ENCODE measurements around the gene BRCC3. TPM values are rescaled to one million over a fixed set of nuclear protein-coding genes. Genes with fewer than 3 reads are reported as not detected.

The BRCC3 gene
- total RNA-seq (10 to 100 TPM; 12.8 to 15.3 (median 14.2) TPM), polyA plus RNA-seq (10 to 100 TPM; 18.6 to 28.7 (median 23.6) TPM)

DNA sequence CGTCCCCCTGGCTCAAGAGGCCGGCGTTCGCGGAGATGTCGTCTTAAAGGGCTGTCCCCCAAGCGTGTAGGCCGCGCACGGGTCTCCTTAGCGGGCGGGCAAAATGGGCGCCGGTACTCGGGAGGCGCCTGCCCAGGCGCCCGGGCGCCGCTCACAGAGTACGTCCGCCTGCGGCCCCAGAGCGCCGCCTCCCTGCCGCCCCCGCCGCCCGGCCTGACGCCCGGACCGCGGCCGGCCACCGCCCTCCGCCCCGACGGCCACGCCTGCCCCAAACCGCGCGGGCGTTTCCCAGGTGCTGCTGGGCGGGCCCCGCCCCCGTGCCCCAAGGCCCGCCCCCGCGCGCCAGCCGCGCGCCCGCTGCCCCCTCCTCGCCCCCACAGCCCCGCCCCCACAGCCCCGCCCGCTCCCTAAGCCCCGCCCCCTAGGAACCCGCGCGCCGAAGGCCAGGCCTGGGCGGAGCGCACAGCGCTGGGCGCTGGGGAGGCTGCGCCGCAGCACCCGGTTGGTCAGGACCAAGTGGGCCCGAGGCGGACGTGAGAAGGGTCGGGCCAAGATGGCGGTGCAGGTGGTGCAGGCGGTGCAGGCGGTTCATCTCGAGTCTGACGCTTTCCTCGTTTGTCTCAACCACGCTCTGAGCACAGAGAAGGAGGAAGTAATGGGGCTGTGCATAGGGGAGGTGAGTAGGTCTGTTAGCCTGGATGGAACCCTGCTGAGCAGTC, at the start of gene BRCC3, which contains the start of the genes CMC4 and MTCP1:
Gene BRCC3 (plus strand): TSS at position 534 of the 719 bp plus-strand sequence. CDS start 20 bp downstream, at position 554.
Gene CMC4 (minus strand): TSS at position 162 of the 719 bp plus-strand sequence. CDS start 7,113 bp downstream, outside the sequence.
Gene MTCP1 (minus strand): TSS at position 162 of the 719 bp plus-strand sequence. CDS start 5,126 bp downstream, outside the sequence.
- intact Hi-C loops (cut with DNase I): loop anchor here (2.0 to 10.0 kb wide), 2 partner anchors 44 to 144 kb away; partner anchors contain the start of genes FUNDC2 and VBP1
- DNase-seq: peak; percentile 89
- Histone ChIP-seq H3K27ac (peak within 1 kb of the TSS; percentile 85 to 88 (median 88)), H3K27me3 (no peaks in the 10 kb centered on the region), H3K4me1 (peaks cover 0 to 26% (median 5%) of the 10 kb centered on the region in 4 donors), H3K4me3 (peak within 1 kb of the TSS; percentile 52 to 61 (median 58)), H3K36me3 (peaks cover 0 to under 1% (median 0%) of the 10 kb centered on the region in 4 donors), H3K9me3 (no peaks in the 10 kb centered on the region)
- WGBS, 2 donors: 1% methylated on average over 81 of the region's 81 CpGs
- peak; percentile 55 to 73 (median 59) for TF ChIP-seq POLR2AphosphoS5 (IDR thresholded peaks at IDR 0.05)
- TF ChIP-seq, protein P1, sequence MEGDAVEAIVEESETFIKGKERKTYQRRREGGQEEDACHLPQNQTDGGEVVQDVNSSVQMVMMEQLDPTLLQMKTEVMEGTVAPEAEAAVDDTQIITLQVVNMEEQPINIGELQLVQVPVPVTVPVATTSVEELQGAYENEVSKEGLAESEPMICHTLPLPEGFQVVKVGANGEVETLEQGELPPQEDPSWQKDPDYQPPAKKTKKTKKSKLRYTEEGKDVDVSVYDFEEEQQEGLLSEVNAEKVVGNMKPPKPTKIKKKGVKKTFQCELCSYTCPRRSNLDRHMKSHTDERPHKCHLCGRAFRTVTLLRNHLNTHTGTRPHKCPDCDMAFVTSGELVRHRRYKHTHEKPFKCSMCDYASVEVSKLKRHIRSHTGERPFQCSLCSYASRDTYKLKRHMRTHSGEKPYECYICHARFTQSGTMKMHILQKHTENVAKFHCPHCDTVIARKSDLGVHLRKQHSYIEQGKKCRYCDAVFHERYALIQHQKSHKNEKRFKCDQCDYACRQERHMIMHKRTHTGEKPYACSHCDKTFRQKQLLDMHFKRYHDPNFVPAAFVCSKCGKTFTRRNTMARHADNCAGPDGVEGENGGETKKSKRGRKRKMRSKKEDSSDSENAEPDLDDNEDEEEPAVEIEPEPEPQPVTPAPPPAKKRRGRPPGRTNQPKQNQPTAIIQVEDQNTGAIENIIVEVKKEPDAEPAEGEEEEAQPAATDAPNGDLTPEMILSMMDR (IDR thresholded peaks at IDR 0.05): no peak
- peak; percentile 31 to 38 for TF ChIP-seq POLR2A (IDR thresholded peaks at IDR 0.05)
- TF ChIP-seq EP300 (IDR thresholded peaks at IDR 0.05): no peak

DNA sequence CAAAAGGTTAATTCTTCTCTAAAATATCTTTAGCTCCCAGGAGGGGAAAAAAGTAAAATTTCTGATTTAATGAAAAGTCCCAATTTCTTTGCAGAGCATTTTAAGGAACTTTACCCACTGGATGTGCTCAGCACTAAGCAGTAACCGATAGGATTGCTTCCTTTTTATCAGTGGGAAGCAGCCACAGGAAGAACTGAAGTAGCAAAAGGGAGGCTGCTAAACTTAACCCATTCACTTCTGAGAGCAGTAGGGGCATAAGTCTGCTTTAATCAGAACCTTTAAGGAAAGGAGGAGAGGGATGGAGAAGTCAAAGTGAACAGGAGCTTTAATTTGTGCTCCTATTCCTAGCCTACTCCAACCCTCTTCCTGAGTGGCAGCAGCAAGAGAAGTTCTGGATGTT, 48.7 kb upstream of the BRCC3 start, which contains the start of gene F8:
Gene F8 (minus strand): TSS at position 139 of the 400 bp plus-strand sequence. CDS start 171 bp downstream, outside the sequence.
- TF ChIP-seq, protein P1 (IDR thresholded peaks at IDR 0.05): no peak
- TF ChIP-seq EP300 (IDR thresholded peaks at IDR 0.05) (no peak), POLR2AphosphoS5 (IDR thresholded peaks at IDR 0.05) (no peak), POLR2A (IDR thresholded peaks at IDR 0.05) (no peak)
- intact Hi-C loops (cut with DNase I): no loop called here
- Histone ChIP-seq H3K27me3 (no peaks in the 10 kb centered on the region), H3K4me3 (no peak within 1 kb of the TSS), H3K4me1 (no peaks in the 10 kb centered on the region), H3K27ac (no peak within 1 kb of the TSS), H3K9me3 (no peaks in the 10 kb centered on the region), H3K36me3 (no peaks in the 10 kb centered on the region)
- WGBS, 2 donors: 7 to 8% methylated on average over 1 of the region's 1 CpG
- DNase-seq: no peak

DNA sequence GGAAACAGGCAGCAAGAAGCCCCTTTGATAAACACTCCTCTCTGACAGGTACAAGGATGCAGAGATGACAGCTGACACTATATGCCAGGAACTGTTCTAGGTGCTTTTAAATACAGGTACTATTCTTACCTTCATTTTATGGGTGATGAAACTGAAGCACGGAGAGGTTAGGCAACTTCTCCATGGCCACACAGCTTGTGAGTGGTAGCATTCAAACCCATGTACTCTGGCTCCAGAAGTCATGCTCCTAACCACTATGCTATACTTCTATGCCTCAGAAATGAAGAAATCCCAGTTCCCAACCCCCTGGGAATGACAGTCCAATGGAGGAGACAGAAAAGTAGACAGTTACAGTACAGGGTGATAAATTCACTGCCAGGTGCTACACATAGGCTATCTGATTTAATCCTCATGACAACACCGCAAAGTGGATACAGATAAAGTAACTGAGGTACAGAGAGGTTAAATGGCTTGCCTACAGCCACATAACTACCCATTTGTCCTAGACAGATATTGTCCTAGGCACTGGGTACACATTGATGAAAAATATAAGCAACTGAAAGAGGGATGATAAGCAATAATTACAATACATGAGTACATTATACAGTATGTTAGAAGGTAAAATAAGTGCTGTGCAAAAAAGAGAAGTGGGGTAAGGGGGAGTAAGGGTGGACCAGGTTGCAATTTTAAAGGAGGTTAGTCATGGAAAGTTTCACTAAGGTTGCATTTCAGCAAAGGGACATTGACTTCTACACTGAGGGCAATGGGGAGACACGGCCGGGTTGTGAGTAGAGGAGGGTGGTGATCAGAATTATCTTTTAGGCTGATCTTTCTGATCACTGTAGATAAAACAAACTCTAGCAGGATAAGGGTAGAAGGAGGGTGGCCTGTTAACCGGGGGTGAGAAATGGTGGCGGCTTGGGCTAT, 47.1 kb upstream of the BRCC3 start:
- Histone ChIP-seq H3K4me3 (no peak overlapping the region), H3K27ac (no peak overlapping the region), H3K9me3 (no peaks in the 10 kb centered on the region), H3K36me3 (no peaks in the 10 kb centered on the region), H3K4me1 (peaks cover 0 to 13% (median 9%) of the 10 kb centered on the region in 4 donors), H3K27me3 (no peaks in the 10 kb centered on the region)
- WGBS, 2 donors: 85 to 87% methylated on average over 6 of the region's 6 CpGs
- TF ChIP-seq POLR2AphosphoS5 (IDR thresholded peaks at IDR 0.05) (no peak), POLR2A (IDR thresholded peaks at IDR 0.05) (no peak), EP300 (IDR thresholded peaks at IDR 0.05) (no peak)
- TF ChIP-seq, protein P1 (IDR thresholded peaks at IDR 0.05): no peak
- intact Hi-C loops (cut with DNase I): no loop called here
- no peak for DNase-seq

DNA sequence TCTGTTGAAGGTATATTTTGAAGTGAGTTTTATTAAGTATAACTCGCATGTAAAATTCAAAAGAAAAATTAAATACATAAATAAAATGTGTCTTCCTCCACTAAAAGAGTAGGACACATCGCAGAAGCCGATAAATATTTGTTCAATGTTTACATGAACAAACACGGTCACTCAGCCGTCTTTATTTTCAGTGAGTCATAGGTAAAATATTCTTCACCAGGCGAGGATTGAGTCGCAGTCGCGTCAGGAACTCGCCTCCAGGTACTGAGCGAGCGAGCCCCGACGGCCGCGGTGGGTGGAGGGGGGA, 44.9 kb upstream of the BRCC3 start:
- Histone ChIP-seq H3K27me3 (no peaks in the 10 kb centered on the region), H3K4me3 (peak overlapping the region; percentile 46 to 65 (median 62)), H3K36me3 (no peaks in the 10 kb centered on the region), H3K9me3 (no peaks in the 10 kb centered on the region), H3K27ac (peak overlapping the region; percentile 90 to 96 (median 94)), H3K4me1 (peaks cover 0 to 14% (median 9%) of the 10 kb centered on the region in 4 donors)
- no peak for DNase-seq
- 0 to 1% methylated on average over 16 of the region's 16 CpGs for WGBS, 2 donors
- intact Hi-C loops (cut with DNase I): loop anchor here (2.0 kb wide), 2 partner anchors 30 to 44 kb away; partner anchors contain the start of genes BRCC3, CMC4 and MTCP1
- TF ChIP-seq POLR2AphosphoS5 (IDR thresholded peaks at IDR 0.05) (no peak), EP300 (IDR thresholded peaks at IDR 0.05) (no peak)
- TF ChIP-seq, protein P1 (IDR thresholded peaks at IDR 0.05): no peak
